Prostate gland (tissue), 2 donors: ENCODE data around the gene GABBR2. TPM values are rescaled to one million over a fixed set of nuclear protein-coding genes. Genes with fewer than 3 reads are reported as not detected.

Experiments used
- DNase-seq: peaks from one replicate; pipeline ENCODE4 v3.0.0-alpha.2; 2019; ENCODE audit warnings: low spot score
- H3K27ac ChIP-seq, 2 donors: fragments of 200-600 bp; sonication (generic); 2 replicates each; pipeline ENCODE4 v1.5.1; 2017 to 2019
- H3K27me3 ChIP-seq: fragments of 200-600 bp; sonication (generic); replicated peaks from 2 replicates; pipeline ENCODE4 v1.5.1; 2019; ENCODE audit not compliant: insufficient read depth
- H3K36me3 ChIP-seq, 2 donors: fragments of 200-600 bp; sonication (generic); 1 replicate in 1 of 2; 2 replicates in 1 of 2; pipeline versions ENCODE4 v1.5.1 to v1.8.1; 2017 to 2019
- H3K4me1 ChIP-seq: fragments of 200-600 bp; sonication (generic); replicated peaks from 2 replicates; pipeline ENCODE4 v1.5.1; 2019
- H3K4me3 ChIP-seq, 2 donors: fragments of 200-600 bp; sonication (generic); 2 replicates each; pipeline ENCODE4 v1.5.1; 2017 to 2019
- H3K9me3 ChIP-seq: fragments of 200-600 bp; sonication (generic); 2 replicates; pipeline ENCODE4 v1.5.1; 2017
- CTCF ChIP-seq, 4 experiments: fragments of 200-600 bp in 2 of 4; fragments of 450-650 bp in 2 of 4; sonication (generic) in 2 of 4; IDR thresholded peaks; 1 replicate in 3 of 4; 2 replicates in 1 of 4; pipeline ENCODE4 v1.5.1; 2016 to 2019; ENCODE audit warnings: antibody characterized with exemption in 4 of 4, mild to moderate bottlenecking in 2 of 4, moderate library complexity in 2 of 4
- POLR2A ChIP-seq: fragments of 450-650 bp; IDR thresholded peaks from one replicate; pipeline ENCODE4 v1.6.1; 2016; ENCODE audit warnings: antibody characterized with exemption, mild to moderate bottlenecking
- POLR2AphosphoS5 ChIP-seq: sonication (generic); formaldehyde crosslinking; IDR thresholded peaks from one replicate; pipeline ENCODE4 v1.6.1; 2017; ENCODE audit warnings: antibody characterized with exemption
- WGBS: methylation state at CpG from one replicate; pipeline ENCODE4 v1.1.5; 2018; 5-methylcytosine and 5-hydroxymethylcytosine counted together
- intact Hi-C: fragments of 100-400 bp; cut with DNase I; formaldehyde crosslinking; loops from one replicate; pipeline ENCODE4 v1.14.2; 2022
- total RNA-seq, 2 donors: library from RNA; depleted of rRNA; stranded (reverse); fragments of >200 nt; gene quantifications; one replicate each; pipeline ENCODE4 v1.1.0, GENCODE V29; 2016

GABBR2 gene
- total RNA-seq, 2 donors from 2014 or later: 0.97 TPM; not detected in 1

DNA sequence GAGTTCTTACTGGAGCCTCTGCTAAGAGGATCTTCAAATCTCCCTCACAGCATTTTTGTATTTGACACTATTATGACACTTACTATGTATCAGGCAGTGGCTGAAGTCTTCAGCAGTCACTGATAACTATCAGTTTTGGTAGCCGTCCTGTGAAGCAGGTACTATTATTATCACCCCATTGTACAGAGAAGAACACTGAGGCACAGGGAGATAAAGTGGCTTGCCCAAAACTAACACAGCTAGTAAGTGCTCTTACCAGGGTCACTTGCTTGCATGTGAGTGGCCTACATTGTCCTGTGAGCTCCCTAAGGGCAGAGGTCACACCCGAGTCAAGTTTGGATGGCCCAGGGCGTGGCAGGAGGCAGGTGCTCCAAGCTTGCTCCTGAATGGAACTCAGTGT is 16.8 kb downstream of the GABBR2 start:
- intact Hi-C loops: no loop called here
- 94% methylated on average over 3 of the region's 3 CpGs for WGBS
- Histone ChIP-seq H3K4me1 (no peaks in the 10 kb centered on the region), H3K4me3 (no peak overlapping the region), H3K9me3 (no peaks in the 10 kb centered on the region), H3K27ac (no peak overlapping the region), H3K27me3 (no peaks in the 10 kb centered on the region), H3K36me3 (no peaks in the 10 kb centered on the region)
- no peak for TF ChIP-seq CTCF (IDR thresholded peaks at IDR 0.05)
- TF ChIP-seq POLR2AphosphoS5: no peak
- DNase-seq: no peak

DNA sequence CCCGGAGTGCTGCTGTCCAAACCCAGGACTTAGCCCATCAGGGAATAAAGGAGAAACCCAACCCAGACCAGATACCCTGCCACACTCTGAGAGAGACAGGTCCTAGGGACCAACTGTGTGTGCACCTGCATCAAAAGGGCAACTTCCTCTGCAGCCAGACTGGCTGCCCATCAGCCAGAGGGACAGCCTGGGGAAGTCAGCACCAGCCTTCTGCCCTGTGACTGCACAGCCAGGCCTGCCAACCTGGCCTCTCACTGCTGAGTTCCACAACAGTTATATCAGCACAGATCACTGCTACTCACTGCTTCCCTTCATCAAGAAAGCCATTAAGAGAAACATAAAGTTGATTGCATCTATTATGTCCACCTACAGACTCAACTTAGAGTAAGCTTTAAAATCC is 18.0 kb downstream of the GABBR2 start:
- Histone ChIP-seq H3K9me3 (no peaks in the 10 kb centered on the region), H3K4me3 (no peak overlapping the region), H3K27me3 (no peaks in the 10 kb centered on the region), H3K27ac (no peak overlapping the region), H3K4me1 (no peaks in the 10 kb centered on the region), H3K36me3 (no peaks in the 10 kb centered on the region)
- no peak for DNase-seq
- intact Hi-C loops: no loop called here
- TF ChIP-seq POLR2AphosphoS5 (no peak), CTCF (IDR thresholded peaks at IDR 0.05) (no peak), POLR2A (no peak)
- 89% methylated on average over 1 of the region's 1 CpG for WGBS

DNA sequence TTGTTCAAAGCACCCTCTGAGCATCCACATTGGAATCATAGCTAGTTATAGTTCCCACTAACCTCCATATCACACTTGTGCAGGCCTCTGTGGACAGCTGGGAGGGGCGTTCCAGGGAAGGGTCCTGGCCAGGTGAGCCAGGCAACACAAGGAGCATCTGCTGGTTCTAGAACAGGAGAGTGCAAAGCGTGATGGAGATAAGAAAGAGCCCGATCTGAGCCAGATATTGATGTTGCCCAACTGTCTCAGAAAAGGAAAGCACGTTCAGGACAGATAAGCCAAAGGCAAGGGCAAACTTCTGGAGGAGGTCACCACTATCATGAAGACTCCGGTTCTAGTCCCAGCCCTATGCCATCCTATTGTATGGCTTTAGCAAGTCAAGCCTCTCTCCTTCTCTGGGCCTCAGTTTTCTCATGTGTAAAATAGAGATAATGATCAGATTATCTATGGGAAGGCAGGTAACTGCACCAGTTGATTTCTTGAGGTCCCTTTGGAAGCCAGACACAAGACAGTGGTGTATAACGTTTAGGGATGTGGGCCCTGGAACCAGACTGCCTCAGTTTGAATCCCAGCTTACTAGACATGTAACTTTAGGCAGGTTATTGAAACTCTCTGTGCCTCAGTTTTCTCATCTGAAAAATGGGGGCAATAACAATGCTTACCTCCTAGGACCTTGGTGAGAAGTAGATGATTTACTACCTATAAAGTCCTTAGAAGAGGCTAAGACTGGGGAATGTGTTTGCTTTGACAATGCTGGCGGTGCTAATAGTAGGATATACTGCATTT is 19.8 kb downstream of the GABBR2 start:
- no peaks in the 10 kb centered on the region for H3K4me1 ChIP-seq
- intact Hi-C loops: no loop called here
- no peak for DNase-seq
- no peaks in the 10 kb centered on the region for H3K36me3 ChIP-seq
- WGBS: 75% methylated on average over 7 of the region's 7 CpGs
- TF ChIP-seq CTCF (IDR thresholded peaks at IDR 0.05) (no peak), POLR2AphosphoS5 (no peak), POLR2A (no peak)
- no peaks in the 10 kb centered on the region for H3K9me3 ChIP-seq
- no peak overlapping the region for H3K27ac ChIP-seq
- no peak overlapping the region for H3K4me3 ChIP-seq
- H3K27me3 ChIP-seq: no peaks in the 10 kb centered on the region

- H3K9me3 ChIP-seq: no peaks in the 10 kb centered on the region
- no peak for DNase-seq
- WGBS: 100% methylated on average over 1 of the region's 1 CpG
- TF ChIP-seq CTCF (IDR thresholded peaks at IDR 0.05): no peak
- no peak for TF ChIP-seq POLR2AphosphoS5
- no peak for TF ChIP-seq POLR2A
- no peaks in the 10 kb centered on the region for H3K36me3 ChIP-seq
- no peaks in the 10 kb centered on the region for H3K27me3 ChIP-seq
- no peaks in the 10 kb centered on the region for H3K4me1 ChIP-seq
- H3K4me3 ChIP-seq: no peak overlapping the region
- intact Hi-C loops: no loop called here
- H3K27ac ChIP-seq: no peak overlapping the region
Observed at GRCh38 chr9:98687911-98688310, 20.8 kb downstream of the GABBR2 start.
